Medulla oblongata (tissue), 1 donor: Measurements from ENCODE around the gene OR9I1.

Source experiments
- DNase-seq: peaks from one replicate; pipeline ENCODE4 v3.0.0-alpha.2; 2015; ENCODE audit errors: extremely low spot score

The OR9I1 gene, protein sequence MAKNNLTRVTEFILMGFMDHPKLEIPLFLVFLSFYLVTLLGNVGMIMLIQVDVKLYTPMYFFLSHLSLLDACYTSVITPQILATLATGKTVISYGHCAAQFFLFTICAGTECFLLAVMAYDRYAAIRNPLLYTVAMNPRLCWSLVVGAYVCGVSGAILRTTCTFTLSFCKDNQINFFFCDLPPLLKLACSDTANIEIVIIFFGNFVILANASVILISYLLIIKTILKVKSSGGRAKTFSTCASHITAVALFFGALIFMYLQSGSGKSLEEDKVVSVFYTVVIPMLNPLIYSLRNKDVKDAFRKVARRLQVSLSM

DNA sequence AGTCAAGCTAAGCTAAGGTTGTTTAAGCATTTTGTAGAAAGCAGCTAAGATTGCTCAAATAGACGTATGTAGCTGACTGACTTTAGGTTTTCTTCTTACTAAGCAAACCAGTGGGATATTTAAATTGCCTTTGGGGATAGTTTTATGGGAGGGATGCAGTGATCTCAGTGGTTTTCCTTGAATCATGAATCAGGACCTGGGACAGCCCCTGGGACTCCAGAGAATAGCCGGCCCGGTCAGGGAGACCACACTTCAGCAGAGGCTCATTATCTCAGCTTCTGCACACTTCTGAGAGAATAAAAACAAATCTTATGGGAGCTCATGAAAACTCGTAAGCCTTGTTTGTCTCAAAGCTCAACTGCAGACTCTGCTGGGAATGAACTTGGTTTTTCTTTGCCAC lies at the start of gene OR9I1:
OR9I1 (minus strand) TSS at position 62 of the 400 bp plus-strand sequence. CDS start 6,086 bp downstream, outside the sequence.
- no peak for DNase-seq

DNA sequence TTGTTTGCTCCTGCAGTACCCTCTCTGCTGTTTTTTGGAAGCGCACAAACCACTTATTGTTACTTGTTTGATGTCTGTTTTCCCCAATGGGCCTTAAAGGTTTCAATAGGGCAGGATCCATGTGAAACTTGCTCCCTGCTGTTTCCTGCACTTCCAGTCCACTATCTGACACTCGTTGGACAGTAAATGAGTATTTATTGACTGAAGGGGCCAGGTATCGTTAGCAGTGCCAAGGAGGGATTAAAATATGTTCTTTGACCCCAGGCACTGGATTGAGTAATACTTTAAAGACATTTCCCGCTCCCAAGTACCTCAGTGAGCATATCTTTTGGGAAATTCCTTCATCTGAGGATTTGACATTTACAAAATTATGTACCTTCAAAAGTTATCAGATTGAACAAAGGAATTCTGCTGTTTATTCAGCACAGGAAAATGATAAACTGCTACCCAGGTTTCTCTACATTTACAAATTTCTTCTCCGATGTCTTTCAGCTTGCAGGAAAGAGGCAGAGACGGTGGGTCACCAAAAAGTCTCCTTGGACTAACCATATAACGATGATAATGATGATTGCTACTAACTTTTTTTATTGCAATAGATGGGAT lies 40.3 kb upstream of the OR9I1 start:
- DNase-seq, result no peak

DNA sequence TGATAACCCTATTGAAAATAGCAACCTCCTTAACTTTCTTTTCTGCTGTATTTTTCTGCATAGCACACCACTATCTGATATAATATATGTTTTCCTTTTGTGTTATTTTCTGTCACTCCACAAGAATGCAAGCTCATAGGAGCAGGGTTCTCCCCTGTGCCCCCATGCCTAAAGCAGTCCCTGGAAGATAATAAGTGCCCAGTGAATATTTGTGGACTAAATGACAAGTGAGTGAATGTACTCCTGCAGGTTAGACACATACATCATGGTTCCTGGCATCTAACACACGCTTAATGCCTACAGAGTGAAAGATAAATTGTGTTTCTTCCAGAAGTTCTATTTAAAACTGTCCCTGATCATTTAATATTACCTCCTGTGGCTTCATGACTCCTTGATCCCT lies 39.7 kb upstream of the OR9I1 start:
- no peak for DNase-seq

DNA sequence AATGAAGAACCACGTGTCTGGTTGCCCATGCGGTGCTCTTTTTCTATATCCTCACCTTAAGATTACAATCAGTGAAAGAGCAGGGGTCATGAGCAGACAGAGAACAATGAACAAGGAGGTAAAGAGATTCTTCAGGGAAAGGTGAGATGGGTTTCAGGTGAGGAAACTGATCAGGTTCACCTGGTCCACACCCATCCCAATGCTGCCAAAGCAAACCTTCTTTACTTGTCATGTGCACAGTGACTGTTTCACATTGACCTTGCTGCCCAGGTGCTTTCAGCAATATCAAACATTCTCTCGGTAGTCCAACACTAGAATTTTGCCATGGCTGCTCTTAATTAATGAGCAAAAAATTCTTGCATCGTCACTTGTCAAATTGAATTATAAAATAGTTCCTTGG lies 39.1 kb upstream of the OR9I1 start:
- DNase-seq, result no peak

DNA sequence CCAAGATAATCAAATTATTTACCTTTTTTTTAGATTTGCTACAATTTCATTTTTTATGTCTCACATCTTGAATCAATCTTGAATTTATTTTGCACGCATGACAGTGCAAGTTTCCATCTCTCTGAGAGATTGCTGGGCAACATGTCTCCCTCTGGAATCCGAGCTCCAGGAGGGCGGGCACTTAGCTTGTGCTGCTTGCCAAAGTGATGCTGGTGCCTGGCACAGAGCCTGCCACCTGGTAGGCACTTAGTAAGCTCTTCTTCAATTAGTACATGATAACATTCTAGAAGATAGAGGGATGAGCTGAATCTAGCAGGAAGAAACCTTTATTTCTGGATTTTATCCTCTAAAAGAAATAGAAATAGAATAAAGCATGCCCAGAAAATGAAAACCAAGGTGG lies 27.5 kb upstream of the OR9I1 start:
- no peak for DNase-seq

DNA sequence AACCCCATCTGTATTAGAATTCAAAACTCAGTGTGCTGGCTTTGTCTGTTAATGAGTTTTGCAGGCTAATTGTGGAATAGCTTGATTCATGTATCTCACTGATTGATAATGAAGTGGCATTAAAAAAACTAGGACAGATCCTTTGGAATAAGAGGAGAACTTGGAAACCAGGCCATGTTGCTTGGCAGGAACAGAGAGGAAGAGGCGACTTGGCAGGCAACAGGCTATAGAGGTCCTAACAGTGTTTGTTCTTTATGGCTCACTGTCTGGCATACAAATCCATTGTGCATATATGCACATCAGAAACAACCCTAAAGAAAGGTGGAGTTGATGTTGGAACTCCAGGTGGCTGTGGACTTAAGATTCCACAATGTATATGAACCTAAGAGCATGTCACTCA lies 17.4 kb upstream of the OR9I1 start:
- peak; percentile 4 for DNase-seq

DNA sequence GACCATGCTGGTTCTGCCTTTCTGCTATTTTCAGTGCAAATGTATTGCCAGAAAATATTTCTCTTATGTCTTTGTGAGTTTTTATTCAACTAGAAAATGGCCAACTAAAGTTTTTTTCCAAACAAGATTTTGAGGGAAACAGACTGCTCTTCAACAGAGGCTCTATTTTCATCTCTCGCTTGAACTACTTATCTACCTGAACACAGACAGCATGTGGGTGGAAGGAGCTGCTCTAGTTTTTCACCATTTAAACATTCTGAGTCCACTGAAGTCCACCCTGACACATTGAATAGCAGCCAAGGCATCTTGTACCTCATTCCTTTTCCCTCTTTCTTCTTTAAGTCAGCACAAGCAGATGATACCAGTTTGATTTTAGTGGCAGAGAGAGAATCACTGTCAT lies 9.8 kb upstream of the OR9I1 start:
- DNase-seq, result no peak

DNA sequence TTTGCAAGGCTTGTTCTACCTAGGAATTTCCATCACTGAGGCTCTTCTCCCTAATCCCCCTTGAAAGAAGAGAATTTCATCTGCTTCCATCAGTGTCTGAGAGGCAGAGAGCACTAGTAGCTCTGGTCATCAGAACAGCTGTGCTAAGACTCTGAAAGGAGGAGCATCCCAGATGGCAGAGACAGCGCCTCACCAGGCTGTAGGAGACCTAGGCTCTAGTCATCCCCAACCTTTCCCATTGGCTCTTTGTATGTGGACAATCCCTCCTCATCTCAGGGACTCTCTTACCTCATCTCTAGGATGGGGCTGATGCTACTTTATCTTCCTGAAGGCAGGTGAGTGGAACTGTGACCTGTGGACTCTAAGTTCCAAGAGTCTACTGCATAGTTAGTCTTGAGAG lies 8.8 kb upstream of the OR9I1 start:
- DNase-seq, result no peak

DNA sequence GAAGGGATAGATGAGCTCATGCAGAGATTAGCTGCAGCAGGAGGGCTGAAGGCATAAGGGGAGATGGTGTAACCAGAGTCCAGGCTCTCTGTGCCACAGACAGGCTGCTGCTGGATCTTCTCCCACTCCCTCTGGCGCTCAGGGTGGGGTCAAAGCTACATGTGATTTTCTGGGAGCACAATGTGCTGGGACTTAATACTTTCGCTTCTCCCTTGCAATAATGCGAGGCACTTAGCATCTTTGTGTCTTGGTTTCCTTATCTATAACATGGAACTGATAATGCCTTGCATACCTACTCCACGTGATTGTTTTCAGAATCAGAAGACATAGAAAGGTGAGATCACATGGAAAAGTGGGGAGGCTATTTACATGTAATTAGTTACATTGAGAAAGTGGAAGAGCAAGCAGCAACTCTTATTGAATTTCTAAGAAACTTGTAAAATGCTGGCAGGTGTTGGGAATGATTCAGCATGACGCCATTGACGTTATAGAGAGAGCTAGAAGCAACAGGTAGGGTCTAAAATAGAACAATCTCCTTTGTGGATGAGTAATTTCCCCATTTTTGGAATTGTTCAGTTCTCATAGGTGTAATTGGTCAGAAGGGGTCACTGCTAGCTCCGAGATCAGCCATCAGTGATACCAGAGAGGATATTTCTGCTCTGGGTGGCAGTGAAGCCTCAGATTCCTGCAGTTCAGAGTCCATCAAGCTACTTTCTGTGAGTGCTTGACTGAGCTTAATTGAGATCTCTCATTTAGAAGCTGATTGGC lies 8.2 kb upstream of the OR9I1 start:
- DNase-seq, result no peak

DNA sequence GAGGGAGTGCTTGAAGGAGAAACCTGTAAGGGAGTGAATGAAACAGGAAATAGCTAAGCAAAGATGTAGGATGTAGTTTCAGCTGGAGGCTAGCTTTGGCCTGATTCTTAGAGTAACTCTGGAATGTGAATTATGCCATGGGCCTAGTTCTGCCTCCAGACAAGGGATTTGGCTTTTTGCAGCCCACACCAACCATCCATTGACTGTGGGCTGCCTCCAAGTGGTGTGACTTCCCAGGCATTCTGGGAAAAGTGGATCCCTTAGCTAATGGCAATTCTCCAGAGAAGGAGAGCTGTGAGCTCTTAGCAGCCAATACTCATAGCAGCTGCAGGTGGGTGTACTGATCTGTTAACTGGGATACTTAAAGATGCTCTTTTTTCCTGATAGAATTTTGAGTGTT lies 2.0 kb upstream of the OR9I1 start:
- no peak for DNase-seq

DNA sequence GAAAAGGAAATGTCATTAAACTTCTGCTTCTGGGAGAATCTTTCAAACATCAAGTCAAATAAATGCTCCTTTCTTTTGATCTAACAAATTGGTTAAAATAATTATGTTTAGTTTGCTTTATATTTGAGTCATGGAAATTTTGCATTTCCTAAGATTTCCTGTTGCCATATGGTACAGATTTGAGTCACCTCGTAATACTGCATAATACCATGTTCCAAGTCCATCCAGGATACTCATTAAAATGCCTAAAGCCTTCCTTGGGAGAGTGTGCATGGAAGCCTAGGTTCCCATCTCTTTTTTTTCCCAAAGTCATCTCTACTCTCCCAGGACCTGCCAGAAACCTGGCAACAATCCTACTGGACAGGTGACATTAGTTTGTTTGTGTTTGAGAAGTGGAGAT lies 4.2 kb downstream of the OR9I1 start:
- no peak for DNase-seq

DNA sequence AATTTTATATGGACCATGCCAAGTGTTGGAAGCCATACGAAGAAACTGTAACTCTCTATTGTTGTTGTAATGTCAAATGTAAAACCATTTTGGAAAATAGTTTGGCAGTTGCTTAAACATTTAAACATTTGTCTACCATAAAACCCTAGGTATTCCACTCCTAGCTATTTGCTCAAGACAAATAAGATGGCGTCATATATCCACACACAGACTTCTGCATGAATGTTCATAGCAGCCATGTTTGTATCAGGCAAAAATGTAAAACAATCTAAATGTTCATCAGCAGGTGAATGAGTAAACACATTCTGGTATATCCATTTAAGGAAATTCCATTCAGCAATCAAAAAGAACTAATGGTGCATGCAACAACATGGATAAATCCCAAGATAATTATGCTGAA lies 27.9 kb downstream of the OR9I1 start:
- DNase-seq, result no peak

DNA sequence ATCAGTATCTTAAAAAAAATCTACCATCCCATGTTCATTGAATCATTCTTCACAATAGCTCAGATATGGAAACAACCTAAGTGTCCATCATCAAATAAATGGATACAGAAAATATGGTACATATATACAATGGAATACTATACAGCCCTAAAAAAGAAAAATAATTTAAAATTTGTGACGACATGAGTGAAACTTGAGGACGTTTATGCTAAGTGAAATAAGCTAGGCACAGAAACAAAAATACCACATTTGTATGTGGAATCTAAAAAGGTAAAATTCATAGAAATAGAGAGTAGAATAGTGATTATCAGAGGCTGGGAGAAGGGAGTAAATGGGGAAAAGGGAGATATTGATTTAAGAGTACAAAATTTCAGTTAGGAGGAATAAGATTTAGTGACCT lies 38.8 kb downstream of the OR9I1 start:
- no peak for DNase-seq

DNA sequence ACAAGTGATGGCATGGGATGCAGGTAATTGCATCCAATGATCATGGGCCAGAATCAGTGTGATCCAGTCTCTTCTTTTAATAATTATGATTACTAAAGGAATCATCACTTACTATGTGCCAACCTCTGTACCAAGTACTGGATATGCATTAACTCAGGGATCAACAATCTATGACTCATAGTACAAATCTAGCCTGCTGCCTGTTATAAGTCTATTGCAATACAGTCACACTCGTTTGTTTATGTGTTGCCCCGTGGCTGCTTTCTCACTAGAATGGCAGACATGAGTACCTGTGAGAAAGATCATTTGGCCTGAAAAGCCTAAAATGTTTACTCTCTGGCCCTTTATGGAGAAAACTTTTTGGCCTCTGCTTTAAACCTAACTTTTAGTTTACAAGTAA lies 49.5 kb downstream of the OR9I1 start:
- DNase-seq, result no peak

DNA sequence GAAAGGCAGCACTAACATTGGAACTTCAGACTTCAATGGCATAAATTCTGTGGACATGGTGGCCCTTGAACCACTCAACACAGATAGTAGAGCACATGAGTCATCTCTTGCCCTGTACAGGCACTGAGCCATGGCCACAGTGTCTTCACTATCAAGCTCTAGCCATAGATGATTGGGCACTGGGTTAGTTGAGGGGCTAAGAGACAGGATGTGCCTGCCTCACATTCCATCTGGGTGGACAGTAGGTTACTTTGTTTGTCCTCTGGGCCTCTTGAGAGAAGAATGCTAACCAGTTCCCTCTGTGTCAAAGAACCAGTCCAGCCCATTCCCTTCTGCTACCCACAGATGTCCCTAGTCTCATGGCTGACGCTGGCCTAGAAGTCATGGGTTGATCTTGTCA lies 54.7 kb downstream of the OR9I1 start:
- no peak for DNase-seq

DNA sequence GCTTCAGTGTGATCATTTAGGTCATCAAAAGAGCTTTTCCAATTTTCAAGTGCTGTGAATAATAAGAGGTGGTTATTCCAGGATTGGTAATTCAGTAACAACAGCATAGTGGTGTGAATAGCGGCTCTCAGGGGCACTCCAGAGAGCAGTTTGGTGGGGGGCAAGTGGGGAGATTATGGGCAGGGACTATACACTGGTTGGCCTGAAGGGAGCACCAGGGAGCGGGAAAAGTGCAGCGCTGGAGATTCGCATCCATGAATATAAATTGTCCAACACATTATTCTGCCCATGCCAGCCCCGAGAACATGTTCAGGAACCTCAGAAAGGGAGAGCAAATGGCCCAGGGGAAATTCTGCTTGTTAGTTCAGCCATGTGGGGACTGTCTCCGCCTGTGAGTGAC lies 56.7 kb downstream of the OR9I1 start:
- DNase-seq, result no peak

DNA sequence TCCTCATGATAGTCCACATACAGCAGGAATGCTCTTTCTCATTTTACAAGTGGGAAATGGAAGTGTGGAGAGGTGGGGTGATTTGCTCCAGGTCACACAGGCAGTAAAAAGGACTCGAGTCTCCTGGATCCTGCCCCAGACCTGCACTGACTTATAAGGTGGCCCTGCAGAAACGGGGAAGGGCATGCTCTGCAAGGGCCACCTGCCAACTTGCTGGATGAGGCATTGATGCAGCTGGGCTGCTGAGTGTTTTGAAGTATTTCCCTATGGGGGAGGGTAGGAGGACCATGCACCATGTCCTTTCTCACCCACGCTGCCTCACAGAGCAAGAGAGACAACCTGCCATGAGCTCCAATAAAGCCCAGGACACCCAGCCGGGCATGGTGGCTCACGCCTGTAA lies 57.6 kb downstream of the OR9I1 start:
- DNase-seq, result no peak
